Psoas muscle (tissue), 8 donors: ENCODE data around the gene SLC22A17. TPM values are rescaled to one million over a fixed set of nuclear protein-coding genes. Genes with fewer than 3 reads are reported as not detected.

ENCODE experiments used
- ATAC-seq, 4 donors: fragments of 200-7000 bp; cut with Tn5 transposase; one replicate each; pipeline ENCODE4 v1.9.1; 2020; ENCODE audit warnings: moderate library complexity in 3 of 4, mild to moderate bottlenecking in 2 of 4
- DNase-seq, 2 donors: peaks; one replicate each; pipeline ENCODE4 v3.0.0-alpha.2; 2020
- H3K27ac ChIP-seq: fragments of 200-600 bp; one replicate; pipeline ENCODE4 v1.8.0; 2022
- H3K27me3 ChIP-seq, 3 donors: fragments of 200-600 bp in 1 of 3; one replicate each; pipeline versions ENCODE4 v1.6.1 to v1.8.0; 2013 to 2022; ENCODE audit warnings: low read length in 2 of 3, mild to moderate bottlenecking in 2 of 3, moderate library complexity in 1 of 3; ENCODE audit not compliant: insufficient read depth in 3 of 3
- H3K36me3 ChIP-seq, 2 donors: fragments of 200-600 bp in 1 of 2; one replicate each; pipeline versions ENCODE4 v1.6.1 to v1.8.0; 2013 to 2022; ENCODE audit warnings: low read depth in 1 of 2, mild to moderate bottlenecking in 1 of 2, moderate library complexity in 1 of 2; ENCODE audit not compliant: insufficient read depth in 1 of 2
- H3K4me1 ChIP-seq: fragments of 200-600 bp; one replicate; pipeline ENCODE4 v1.8.0; 2022
- H3K4me3 ChIP-seq: fragments of 200-600 bp; one replicate; pipeline ENCODE4 v1.8.0; 2022; ENCODE audit warnings: mild to moderate bottlenecking
- H3K9me3 ChIP-seq: fragments of 200-600 bp; one replicate; pipeline ENCODE4 v1.8.0; 2022
- WGBS, 3 donors: extraction: QIAGEN DNeasy Blood & Tissue Kit; methylation state at CpG; one replicate each; pipeline versions ENCODE4 v1.1.6 to v1.1.7; 2013; 5-methylcytosine and 5-hydroxymethylcytosine counted together
- intact Hi-C, 2 donors: fragments of 100-400 bp; cut with DNase I; formaldehyde crosslinking; loops; one replicate each; pipeline versions ENCODE4 v1.11.0 to v1.14.2; 2022
- polyA plus RNA-seq, 3 donors: library from polyadenylated mRNA; stranded (reverse); fragments of 200-250 nt; gene quantifications; one replicate each; pipeline ENCODE4 v1.2.3, GENCODE V29; 2013
- total RNA-seq, 4 donors: library from RNA; stranded (reverse); fragmentation: NEBNext Ultra II Directional in 2 of 4; extraction: Animal tissue kit (Norgen Biotek cat#: 25700) in 2 of 4; gene quantifications; one replicate each; pipeline versions ENCODE4 v1.2.1 to v1.2.4, GENCODE V29; 2021 to 2023
- TF ChIP-seq, protein P1 (sequence below): fragments of 200-600 bp; IDR thresholded peaks from one replicate; pipeline ENCODE4 v1.8.0; 2022; ENCODE audit warnings: antibody characterized with exemption
- donor health status: healthy with polysubstance abuse.
- donor health status: DM: no; HTN: no; CAD: no; lungs with moderate emphysema.
- donor health status: Bipolar disorder and iron deficiency.
- donor health status: healthy.
- donor health status: DM: yes; HTN: yes; CAD: no.
- donor health status: DM: no; HTN: no; CAD: no.
- donor health status: DM: no; HTN: no; CAD: no.
- donor health status: DM: yes; HTN: yes; CAD: no.

The SLC22A17 gene
- total and polyA plus RNA-seq, 7 donors, result 0.95 to 6.3 (median 1.4) TPM

DNA sequence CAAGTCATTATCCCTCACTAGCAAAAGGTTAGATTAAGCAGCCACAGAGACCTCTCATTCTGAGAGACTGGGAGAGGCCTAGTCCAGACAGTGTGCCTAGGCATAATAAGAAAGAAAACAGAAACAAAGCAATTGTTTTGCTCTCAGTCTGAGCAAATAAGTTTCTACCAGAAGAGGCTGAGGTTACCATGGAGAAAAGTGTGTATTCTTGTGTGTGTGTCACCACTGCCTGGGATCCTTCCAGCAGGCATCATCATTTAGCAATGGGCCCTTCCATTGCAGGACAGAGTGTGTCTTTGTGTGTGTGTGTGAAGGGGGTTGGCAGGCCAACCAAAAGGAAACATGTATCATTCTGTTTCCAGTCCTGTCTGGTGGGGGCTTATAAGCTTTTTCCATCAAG is 8.6 kb upstream of the SLC22A17 start:
- intact Hi-C loops, result no loop called here
- TF ChIP-seq, protein P1, sequence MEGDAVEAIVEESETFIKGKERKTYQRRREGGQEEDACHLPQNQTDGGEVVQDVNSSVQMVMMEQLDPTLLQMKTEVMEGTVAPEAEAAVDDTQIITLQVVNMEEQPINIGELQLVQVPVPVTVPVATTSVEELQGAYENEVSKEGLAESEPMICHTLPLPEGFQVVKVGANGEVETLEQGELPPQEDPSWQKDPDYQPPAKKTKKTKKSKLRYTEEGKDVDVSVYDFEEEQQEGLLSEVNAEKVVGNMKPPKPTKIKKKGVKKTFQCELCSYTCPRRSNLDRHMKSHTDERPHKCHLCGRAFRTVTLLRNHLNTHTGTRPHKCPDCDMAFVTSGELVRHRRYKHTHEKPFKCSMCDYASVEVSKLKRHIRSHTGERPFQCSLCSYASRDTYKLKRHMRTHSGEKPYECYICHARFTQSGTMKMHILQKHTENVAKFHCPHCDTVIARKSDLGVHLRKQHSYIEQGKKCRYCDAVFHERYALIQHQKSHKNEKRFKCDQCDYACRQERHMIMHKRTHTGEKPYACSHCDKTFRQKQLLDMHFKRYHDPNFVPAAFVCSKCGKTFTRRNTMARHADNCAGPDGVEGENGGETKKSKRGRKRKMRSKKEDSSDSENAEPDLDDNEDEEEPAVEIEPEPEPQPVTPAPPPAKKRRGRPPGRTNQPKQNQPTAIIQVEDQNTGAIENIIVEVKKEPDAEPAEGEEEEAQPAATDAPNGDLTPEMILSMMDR, result no peak
- no peak overlapping the region for H3K4me3 ChIP-seq
- no peaks in the 10 kb centered on the region for H3K9me3 ChIP-seq
- ATAC-seq (no peak), DNase-seq (no peak)
- H3K36me3 ChIP-seq, result no peaks in the 10 kb centered on the region
- H3K27ac ChIP-seq, result no peak overlapping the region
- peaks cover 0 to 27% (median 7%) of the 10 kb centered on the region in 3 donors for H3K27me3 ChIP-seq
- no peaks in the 10 kb centered on the region for H3K4me1 ChIP-seq

DNA sequence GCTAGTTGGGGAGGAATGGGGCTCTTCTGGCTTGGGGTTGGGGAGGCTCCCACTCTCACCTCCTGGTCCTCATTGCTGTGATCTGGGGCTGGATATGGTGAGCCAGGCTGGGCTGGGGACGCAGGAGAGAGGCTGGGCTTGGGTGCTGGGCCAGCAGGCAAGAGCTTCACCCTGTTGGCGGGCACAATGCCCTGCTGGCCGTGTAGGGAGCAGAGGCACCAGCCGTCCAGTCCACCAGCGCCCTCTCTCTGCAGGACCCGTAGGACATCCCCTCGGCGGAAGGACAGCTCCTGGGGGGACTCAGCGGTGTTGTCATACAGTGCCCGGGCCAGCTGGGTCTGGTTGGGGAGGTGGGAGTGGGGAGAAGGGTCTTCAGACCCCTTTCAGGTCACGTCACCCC is 7.8 kb upstream of the SLC22A17 start:
- Histone ChIP-seq H3K9me3 (no peaks in the 10 kb centered on the region), H3K4me3 (no peak overlapping the region), H3K27me3 (peaks cover 0 to 22% (median 6%) of the 10 kb centered on the region in 3 donors), H3K27ac (no peak overlapping the region), H3K4me1 (no peaks in the 10 kb centered on the region), H3K36me3 (no peaks in the 10 kb centered on the region)
- intact Hi-C loops, result no loop called here
- WGBS, 3 donors, result 61 to 83% (median 64%) methylated on average over 11 of the region's 11 CpGs
- DNase-seq (no peak), ATAC-seq (peak in 1 of 4 donors; percentile 21)
- TF ChIP-seq, protein P1, result no peak

DNA sequence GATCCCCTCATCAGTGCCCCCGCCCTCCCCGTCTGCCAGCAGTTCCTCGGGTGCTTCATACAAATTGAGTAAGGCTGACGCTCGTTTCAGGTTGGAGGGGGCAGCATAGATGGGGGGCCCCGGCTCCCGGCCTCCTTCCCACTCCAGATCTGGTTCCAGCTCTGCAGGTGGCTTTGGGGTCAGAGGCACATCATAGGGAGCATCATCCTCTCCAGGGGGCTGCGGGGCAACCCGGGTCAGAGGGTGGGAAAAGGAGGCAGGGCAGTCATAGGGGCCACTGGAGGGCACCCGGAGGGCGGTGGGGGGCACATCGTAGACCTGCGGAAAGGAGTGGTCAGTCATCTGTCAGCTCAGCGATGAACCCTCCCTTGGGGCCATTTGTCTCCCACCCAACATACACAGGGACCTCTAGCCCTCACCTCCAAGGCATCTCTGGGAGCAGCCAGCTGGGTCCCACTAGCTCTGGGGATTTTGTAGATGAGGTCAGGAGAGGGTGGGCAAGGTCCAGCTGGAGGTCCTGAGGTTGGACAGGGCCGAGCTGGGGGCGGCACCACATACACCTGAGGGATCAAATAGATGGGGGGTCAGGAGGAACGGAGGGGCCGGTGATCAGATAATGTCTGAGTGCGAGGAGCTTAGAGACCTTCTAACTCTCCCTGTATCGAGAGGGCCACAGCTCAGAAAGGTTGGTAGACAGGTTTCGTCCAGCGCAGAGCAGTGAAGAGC is 7.2 kb upstream of the SLC22A17 start:
- H3K36me3 ChIP-seq, result no peaks in the 10 kb centered on the region
- ATAC-seq (no peak), DNase-seq (no peak)
- 85 to 89% (median 86%) methylated on average over 22 of the region's 22 CpGs for WGBS, 3 donors
- no peak overlapping the region for H3K4me3 ChIP-seq
- no peaks in the 10 kb centered on the region for H3K4me1 ChIP-seq
- peaks cover 0 to 22% (median 6%) of the 10 kb centered on the region in 3 donors for H3K27me3 ChIP-seq
- intact Hi-C loops, result no loop called here
- H3K9me3 ChIP-seq, result no peaks in the 10 kb centered on the region
- TF ChIP-seq, protein P1, result no peak
- no peak overlapping the region for H3K27ac ChIP-seq

DNA sequence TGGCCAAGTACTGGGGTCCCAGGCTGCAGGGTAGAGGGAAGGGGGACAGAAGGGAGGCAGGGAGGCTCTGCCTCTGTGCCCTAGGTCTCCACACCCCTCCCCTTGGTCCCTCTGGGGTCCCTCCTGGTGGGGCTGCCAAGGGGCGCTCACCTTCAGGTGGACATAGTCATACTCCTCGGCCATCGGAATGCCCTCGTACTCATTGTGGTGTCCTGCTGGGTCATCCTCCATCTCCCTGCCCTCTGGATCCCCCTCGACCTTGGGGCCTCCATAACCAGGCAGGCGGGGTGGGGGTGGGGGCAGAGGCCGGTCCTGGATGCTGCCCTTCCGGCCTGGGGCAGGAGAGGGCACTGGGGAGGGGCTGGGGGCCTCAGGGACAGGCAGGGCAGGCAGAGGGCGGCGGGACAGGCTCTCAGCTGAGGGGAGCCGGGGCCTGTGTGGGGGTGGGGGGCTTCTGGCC is 6.5 kb upstream of the SLC22A17 start:
- peaks cover 0 to 19% (median 5%) of the 10 kb centered on the region in 3 donors for H3K27me3 ChIP-seq
- no peaks in the 10 kb centered on the region for H3K9me3 ChIP-seq
- WGBS, 3 donors, result 80 to 84% (median 83%) methylated on average over 9 to 11 of the region's 11 CpGs
- H3K4me3 ChIP-seq, result no peak overlapping the region
- DNase-seq, result no peak
- TF ChIP-seq, protein P1, result no peak
- intact Hi-C loops, result no loop called here
- no peaks in the 10 kb centered on the region for H3K36me3 ChIP-seq
- ATAC-seq, result no peak
- no peak overlapping the region for H3K27ac ChIP-seq
- no peaks in the 10 kb centered on the region for H3K4me1 ChIP-seq
